ENCODE results near the gene EEF1AKMT3.
A peak's percentile ranks its signal among the peaks of the same experiment; 100 is the strongest.
"Not testable (repeated sequence)": the region's sequence is repeated elsewhere in the genome, so short reads cannot be mapped to it uniquely, and the experiment has no call there.

EEF1AKMT3 gene

DNA sequence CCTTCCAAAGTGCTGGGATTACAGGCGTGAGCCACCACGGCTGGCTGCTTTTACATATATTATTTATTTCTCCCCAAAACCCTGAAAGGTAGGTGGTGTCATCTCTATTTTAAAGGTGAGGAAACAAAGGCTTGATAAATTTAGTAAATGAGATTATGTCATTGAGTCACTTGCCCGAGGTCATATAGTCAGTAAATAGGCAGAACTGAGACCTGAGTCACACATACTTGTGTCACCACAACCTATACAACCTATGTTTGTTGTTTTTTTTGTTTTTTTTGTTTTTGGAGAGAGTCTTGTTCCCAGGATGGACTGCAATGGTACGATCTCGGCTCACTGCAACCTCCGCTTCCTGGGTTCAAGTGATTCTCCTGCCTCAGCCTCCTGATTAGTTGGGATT is 22.9 kb downstream of the EEF1AKMT3 start:
- no peak for DNase-seq

GRCh38 chr12:57796996-57797395 is 24.6 kb downstream of the EEF1AKMT3 start:
- no peak for DNase-seq

GRCh38 chr12:57797933-57798332 is 25.5 kb downstream of the EEF1AKMT3 start:
- DNase-seq, result no peak

GRCh38 chr12:57800965-57801364 is 28.6 kb downstream of the EEF1AKMT3 start:
- DNase-seq, result no peak

DNA sequence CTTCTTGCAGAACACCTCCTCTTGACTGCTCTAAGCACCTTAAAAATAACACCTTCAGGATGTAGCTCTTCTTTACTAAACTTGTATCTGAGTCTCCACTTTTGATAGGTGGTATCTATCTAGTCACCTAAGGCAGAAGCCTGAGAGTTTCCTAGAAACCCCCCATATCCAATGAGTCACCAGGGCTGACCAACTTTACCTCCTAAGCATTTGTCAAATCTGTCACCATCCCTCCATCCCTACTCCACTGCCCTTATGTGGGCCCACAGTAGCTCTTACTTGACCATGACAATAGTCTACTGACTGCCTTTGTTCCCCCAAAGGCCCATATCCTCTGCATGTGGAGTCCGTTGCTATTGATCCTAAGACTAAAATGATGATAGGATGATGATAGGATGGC is 30.2 kb downstream of the EEF1AKMT3 start:
- no peak for DNase-seq

DNA sequence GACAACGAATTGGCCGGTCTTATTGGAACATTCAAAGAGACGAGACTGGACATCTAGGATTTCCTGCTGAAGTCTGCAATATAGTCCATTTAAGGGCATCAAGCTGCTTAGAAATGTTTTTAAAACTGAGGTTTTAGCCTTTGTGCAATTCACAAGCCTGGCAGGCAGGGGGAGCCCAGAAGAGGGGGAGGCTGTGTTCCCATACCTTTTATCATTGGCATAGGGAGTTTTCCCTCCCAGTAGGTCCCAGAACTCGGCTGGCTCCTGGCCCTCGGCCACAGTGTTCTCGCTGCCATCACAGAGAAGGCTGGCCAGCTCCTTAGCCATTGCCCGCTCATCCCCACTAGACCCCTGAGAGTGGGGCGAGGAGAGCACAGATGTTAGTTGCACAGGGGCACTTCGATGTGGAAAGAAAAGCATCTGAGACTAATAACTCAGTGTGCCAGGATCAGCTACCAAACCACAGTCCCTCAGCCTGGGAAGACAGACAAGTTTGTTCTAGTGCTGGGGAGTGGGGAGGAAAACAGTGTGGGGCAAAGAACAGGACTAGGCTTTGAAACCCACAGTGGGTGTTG is 31.0 kb downstream of the EEF1AKMT3 start:
- DNase-seq, result no peak

GRCh38 chr12:57806677-57807076 is 34.3 kb downstream of the EEF1AKMT3 start:
- DNase-seq, result no peak

- DNase-seq, result no peak
Observed at GRCh38 chr12:57807285-57807684, 34.9 kb downstream of the EEF1AKMT3 start.

DNA sequence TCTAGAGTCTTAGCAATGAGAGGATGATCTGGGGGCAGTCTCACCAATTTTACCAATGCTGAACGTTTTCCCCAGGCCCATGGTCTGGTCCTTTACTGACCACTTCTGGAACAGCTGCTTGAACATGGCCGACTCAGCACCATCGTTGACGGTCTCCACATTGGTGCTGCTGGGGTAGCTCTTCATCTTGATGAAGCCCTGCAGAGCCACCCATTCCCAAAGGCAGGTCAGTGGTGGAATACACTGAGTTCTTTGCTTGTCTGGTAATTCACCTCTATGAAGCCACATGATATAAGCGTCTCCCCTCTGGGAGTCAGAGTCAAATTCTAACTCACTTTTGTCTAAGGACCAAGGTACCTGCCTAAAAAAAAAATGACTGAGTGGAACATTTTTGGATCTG is 35.9 kb downstream of the EEF1AKMT3 start:
- DNase-seq, result no peak

DNA sequence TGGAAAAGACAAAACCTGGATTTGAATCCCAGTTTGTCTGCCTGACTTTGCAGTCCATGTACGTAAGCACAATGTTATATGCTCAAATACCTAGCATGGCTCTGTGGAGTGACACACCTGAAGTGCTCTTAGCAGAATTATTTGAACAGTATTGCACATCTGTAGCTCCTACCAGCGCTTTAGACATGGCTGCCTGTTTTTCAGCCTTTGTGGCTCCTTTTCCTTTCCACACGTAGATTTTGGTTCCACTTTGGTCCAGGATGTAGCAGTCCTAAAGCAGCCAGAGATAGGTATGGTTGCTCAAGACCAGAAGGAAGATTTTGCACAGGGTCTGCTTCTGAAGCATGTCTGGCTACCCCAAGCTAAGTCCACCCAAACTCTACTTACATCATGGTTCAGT is 37.0 kb downstream of the EEF1AKMT3 start:
- DNase-seq, result no peak

- no peak for DNase-seq
Observed at GRCh38 chr12:57810450-57810849, 38.0 kb downstream of the EEF1AKMT3 start.

GRCh38 chr12:57811028-57811755 is 38.8 kb downstream of the EEF1AKMT3 start:
- DNase-seq, result no peak

GRCh38 chr12:57813111-57813970 is 40.9 kb downstream of the EEF1AKMT3 start:
- DNase-seq, result no peak

GRCh38 chr12:57813971-57814772 is 41.8 kb downstream of the EEF1AKMT3 start:
- DNase-seq, result no peak

GRCh38 chr12:57815177-57816000 is 43.0 kb downstream of the EEF1AKMT3 start:
- no peak for DNase-seq

- DNase-seq, result no peak
Observed at GRCh38 chr12:57816001-57816854, 43.8 kb downstream of the EEF1AKMT3 start.

- DNase-seq, result no peak
Observed at GRCh38 chr12:57816855-57817151, 44.4 kb downstream of the EEF1AKMT3 start.

GRCh38 chr12:57817261-57817989 is 45.0 kb downstream of the EEF1AKMT3 start:
- no peak for DNase-seq

DNA sequence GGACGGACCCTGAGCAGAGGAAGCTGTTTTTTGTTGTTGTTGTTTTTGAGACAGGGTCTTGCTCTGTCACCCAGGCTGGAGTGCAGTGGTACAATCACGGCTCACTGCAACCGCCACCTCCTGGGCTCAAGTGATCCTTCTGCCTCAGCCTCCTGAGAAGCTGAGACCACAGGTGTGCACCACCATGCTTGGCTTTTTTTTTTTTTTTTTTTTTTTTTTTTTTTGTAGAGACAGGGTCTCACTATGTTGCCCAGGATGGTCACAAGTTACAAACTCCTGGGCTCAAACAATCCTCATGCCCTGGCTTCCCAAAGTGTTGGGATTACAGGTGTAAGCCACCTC is 45.5 kb downstream of the EEF1AKMT3 start:
- DNase-seq, result not testable (repeated sequence)

DNA sequence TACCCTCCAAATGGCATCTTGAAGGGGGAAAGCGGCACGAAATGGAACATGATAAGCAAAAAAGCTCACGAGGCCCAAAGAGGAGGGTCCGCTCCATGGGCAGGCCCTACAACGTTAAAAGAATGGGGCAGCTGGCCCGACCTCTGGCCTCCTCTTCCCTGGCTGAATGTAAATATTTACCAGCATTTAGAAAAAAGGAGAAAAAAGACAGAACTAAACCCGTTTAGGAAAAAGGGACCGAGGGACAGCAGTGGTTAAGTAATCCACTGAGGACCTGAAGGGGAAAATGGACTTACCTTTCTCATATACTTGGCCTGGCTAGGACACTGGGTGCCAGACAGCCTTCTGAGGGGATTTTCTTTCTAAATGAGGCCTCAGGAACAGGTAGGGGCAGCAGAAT is 47.7 kb downstream of the EEF1AKMT3 start:
- DNase-seq, result peak; percentile 11

DNA sequence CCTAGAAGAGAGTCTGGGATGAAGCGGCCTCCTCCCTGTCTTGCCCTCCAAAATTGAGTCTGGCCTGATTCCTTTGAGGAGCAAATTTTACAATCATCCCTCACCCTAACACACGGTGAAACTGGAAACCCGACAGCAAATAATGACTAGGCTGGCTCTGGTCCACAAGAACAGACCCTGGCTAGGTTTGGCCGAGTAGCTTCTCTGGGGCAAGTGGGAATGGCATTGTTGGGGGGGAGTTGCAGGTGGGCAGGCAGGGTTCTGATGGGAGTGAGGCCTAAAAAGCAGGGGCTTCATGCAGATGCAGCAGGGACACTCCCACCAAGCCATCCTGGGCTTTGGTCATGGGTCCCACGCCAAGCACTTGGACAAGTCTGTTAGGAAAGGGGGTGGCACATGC is 48.6 kb downstream of the EEF1AKMT3 start:
- DNase-seq, result peak; percentile 24
